Activated CD4-positive, CD25-positive, alpha-beta regulatory T cell treated with anti-CD3 and anti-CD28 coated beads, Interleukin-2, amount 50 U/mL, for 24 hours (primary cell): ENCODE results near the gene TEX2.
A peak's percentile ranks its signal among the peaks of the same experiment; 100 is the strongest.

ENCODE experiments used
- ATAC-seq, 2 donors: fragments of 150-1000 bp; cut with Tn5 transposase; one replicate each; pipeline ENCODE4 v1.10.0; 2021; ENCODE audit warnings: mild to moderate bottlenecking in 1 of 2, moderate library complexity in 1 of 2

TEX2 gene

GRCh38 chr17:64269687-64270649 lies 6.9 kb upstream of the TEX2 start:
- ATAC-seq = no peak

- no peak for ATAC-seq
Observed at GRCh38 chr17:64264891-64265290, 1.8 kb upstream of the TEX2 start.

- peak; percentile 33 to 34 for ATAC-seq
Observed at GRCh38 chr17:64262198-64262999, 661 bp downstream of the TEX2 start.

- ATAC-seq = no peak
Observed at GRCh38 chr17:64261417-64262145, 1.5 kb downstream of the TEX2 start.

GRCh38 chr17:64260886-64261285 lies 2.2 kb downstream of the TEX2 start:
- no peak for ATAC-seq

- no peak for ATAC-seq
Observed at GRCh38 chr17:64259922-64260321, 3.1 kb downstream of the TEX2 start.

GRCh38 chr17:64259426-64259825 lies 3.6 kb downstream of the TEX2 start:
- ATAC-seq = no peak

- ATAC-seq = no peak
Observed at GRCh38 chr17:64256913-64257807, 5.9 kb downstream of the TEX2 start.

GRCh38 chr17:64255764-64256163 lies 7.3 kb downstream of the TEX2 start:
- no peak for ATAC-seq

GRCh38 chr17:64254755-64255154 lies 8.3 kb downstream of the TEX2 start:
- ATAC-seq = no peak

- no peak for ATAC-seq
Observed at GRCh38 chr17:64253470-64253869, 9.6 kb downstream of the TEX2 start.

GRCh38 chr17:64252831-64253230 lies 10.2 kb downstream of the TEX2 start:
- no peak for ATAC-seq

- ATAC-seq = no peak
Observed at GRCh38 chr17:64250233-64250835, 12.7 kb downstream of the TEX2 start.

- no peak for ATAC-seq
Observed at GRCh38 chr17:64247836-64248235, 15.2 kb downstream of the TEX2 start.

- ATAC-seq = no peak
Observed at GRCh38 chr17:64245218-64246145, 17.6 kb downstream of the TEX2 start.

GRCh38 chr17:64244165-64244564 lies 18.9 kb downstream of the TEX2 start:
- ATAC-seq = no peak

GRCh38 chr17:64243340-64243739 lies 19.7 kb downstream of the TEX2 start:
- ATAC-seq = no peak

GRCh38 chr17:64242633-64243032 lies 20.4 kb downstream of the TEX2 start:
- no peak for ATAC-seq

- no peak for ATAC-seq
Observed at GRCh38 chr17:64240741-64241347, 22.2 kb downstream of the TEX2 start.

GRCh38 chr17:64240261-64240740 lies 22.8 kb downstream of the TEX2 start:
- no peak for ATAC-seq
